Tibial artery (tissue), 4 donors: Measurements from ENCODE around the gene PRKCG.

Experiments used
- DNase-seq, 2 donors: peaks; one replicate each; pipeline ENCODE4 v3.0.0-alpha.2; 2019
- H3K27ac ChIP-seq, 2 donors: fragments of 200-600 bp; sonication (generic) in 1 of 2; 1 replicate in 1 of 2; 2 replicates in 1 of 2; pipeline ENCODE4 v1.5.1; 2018 to 2019; ENCODE audit warnings: mild to moderate bottlenecking in 1 of 2
- H3K27me3 ChIP-seq, 2 donors: fragments of 200-600 bp; sonication (generic) in 1 of 2; one replicate each; pipeline versions ENCODE4 v1.5.1 to v1.6.0; 2016 to 2019
- H3K36me3 ChIP-seq, 3 donors: fragments of 200-600 bp; sonication (generic) in 2 of 3; one replicate each; pipeline ENCODE4 v1.5.1; 2016 to 2019; ENCODE audit warnings: mild to moderate bottlenecking in 2 of 3
- H3K4me1 ChIP-seq, 4 donors: fragments of 200-600 bp; sonication (generic) in 2 of 4; 1 replicate in 3 of 4; 2 replicates in 1 of 4; pipeline ENCODE4 v1.5.1; 2016 to 2019
- H3K4me3 ChIP-seq, 2 donors: fragments of 200-600 bp; sonication (generic) in 1 of 2; 1 replicate in 1 of 2; 2 replicates in 1 of 2; pipeline ENCODE4 v1.5.1; 2018 to 2019; ENCODE audit warnings: mild to moderate bottlenecking in 2 of 2
- H3K9me3 ChIP-seq, 3 donors: fragments of 200-600 bp; sonication (generic) in 1 of 3; one replicate each; pipeline ENCODE4 v1.5.1; 2016 to 2019
- intact Hi-C: fragments of 100-400 bp; cut with DNase I; formaldehyde crosslinking; loops from one replicate; pipeline ENCODE4 v1.15.0; 2023; ENCODE audit warnings: low total_unique reads
- TF ChIP-seq, protein P1 (sequence below), 2 experiments: fragments of 200-600 bp in 1 of 2; fragments of 450-650 bp in 1 of 2; IDR thresholded peaks; one replicate each; pipeline ENCODE4 v1.5.1; 2017 to 2019; ENCODE audit warnings: antibody characterized with exemption in 2 of 2, mild to moderate bottlenecking in 1 of 2, moderate library complexity in 1 of 2

Gene PRKCG

DNA sequence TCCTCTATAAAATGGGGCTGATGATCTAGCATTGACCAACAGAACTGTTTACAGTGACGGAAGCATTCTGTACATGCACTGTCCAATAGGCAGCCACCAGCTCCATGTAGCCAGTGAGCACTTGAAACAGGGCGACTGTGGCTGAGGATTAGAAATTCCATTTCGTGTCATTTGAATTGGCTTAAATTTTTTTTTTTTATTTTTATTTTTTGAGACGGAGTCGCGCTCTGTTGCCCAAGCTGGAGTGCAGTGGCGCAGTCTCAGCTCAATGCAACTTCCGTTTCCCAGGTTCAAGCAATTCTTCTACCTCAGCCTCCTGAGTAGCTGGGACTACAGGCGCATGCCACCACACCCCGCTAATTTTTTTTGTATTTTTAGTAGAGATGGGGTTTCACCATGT is 3.0 kb downstream of the PRKCG start:
- Histone ChIP-seq H3K27ac (no peak overlapping the region), H3K4me3 (no peak overlapping the region), H3K27me3 (peaks cover 0 to 39% of the 10 kb centered on the region in 2 donors), H3K4me1 (peaks cover 0 to 24% (median 17%) of the 10 kb centered on the region in 4 donors), H3K9me3 (no peaks in the 10 kb centered on the region), H3K36me3 (no peaks in the 10 kb centered on the region)
- intact Hi-C loops: no loop called here
- DNase-seq: no peak
- TF ChIP-seq, protein P1, sequence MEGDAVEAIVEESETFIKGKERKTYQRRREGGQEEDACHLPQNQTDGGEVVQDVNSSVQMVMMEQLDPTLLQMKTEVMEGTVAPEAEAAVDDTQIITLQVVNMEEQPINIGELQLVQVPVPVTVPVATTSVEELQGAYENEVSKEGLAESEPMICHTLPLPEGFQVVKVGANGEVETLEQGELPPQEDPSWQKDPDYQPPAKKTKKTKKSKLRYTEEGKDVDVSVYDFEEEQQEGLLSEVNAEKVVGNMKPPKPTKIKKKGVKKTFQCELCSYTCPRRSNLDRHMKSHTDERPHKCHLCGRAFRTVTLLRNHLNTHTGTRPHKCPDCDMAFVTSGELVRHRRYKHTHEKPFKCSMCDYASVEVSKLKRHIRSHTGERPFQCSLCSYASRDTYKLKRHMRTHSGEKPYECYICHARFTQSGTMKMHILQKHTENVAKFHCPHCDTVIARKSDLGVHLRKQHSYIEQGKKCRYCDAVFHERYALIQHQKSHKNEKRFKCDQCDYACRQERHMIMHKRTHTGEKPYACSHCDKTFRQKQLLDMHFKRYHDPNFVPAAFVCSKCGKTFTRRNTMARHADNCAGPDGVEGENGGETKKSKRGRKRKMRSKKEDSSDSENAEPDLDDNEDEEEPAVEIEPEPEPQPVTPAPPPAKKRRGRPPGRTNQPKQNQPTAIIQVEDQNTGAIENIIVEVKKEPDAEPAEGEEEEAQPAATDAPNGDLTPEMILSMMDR (IDR thresholded peaks at IDR 0.05): no peak

DNA sequence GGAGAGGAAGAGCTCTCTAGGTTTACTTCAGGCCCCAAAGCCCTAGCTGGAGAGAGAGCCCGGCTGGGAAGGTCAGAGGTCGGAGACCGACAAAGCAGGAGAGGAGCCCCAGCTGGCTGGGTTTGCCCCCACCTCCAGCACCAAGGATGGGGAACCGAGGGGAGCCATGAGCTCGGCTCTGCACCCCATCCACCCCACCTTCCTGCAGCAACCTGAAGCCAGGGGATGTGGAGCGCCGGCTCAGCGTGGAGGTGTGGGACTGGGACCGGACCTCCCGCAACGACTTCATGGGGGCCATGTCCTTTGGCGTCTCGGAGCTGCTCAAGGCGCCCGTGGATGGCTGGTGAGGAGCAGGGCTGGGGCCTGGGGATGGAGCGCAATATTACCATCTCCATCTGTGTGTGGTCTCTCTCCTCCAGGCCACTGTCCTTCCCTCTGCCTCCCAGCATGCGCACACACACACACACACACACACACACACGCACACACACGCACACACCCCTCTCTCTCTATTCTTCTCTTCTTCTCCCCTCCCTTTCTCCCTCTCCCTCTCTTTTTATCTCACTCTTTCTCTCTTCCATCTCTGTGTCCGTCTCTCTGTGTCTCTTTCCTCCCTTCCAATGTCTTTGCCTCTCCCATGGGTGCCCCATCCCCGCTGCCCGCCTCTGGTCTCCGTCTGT is 10.4 kb downstream of the PRKCG start:
- no peak for DNase-seq
- H3K36me3 ChIP-seq: no peaks in the 10 kb centered on the region
- peaks cover 0 to 67% of the 10 kb centered on the region in 2 donors for H3K27me3 ChIP-seq
- no peaks in the 10 kb centered on the region for H3K9me3 ChIP-seq
- intact Hi-C loops: no loop called here
- peaks cover 0 to 6% (median 5%) of the 10 kb centered on the region in 4 donors for H3K4me1 ChIP-seq
- TF ChIP-seq, protein P1 (IDR thresholded peaks at IDR 0.05): no peak
- no peak overlapping the region for H3K4me3 ChIP-seq
- no peak overlapping the region for H3K27ac ChIP-seq

DNA sequence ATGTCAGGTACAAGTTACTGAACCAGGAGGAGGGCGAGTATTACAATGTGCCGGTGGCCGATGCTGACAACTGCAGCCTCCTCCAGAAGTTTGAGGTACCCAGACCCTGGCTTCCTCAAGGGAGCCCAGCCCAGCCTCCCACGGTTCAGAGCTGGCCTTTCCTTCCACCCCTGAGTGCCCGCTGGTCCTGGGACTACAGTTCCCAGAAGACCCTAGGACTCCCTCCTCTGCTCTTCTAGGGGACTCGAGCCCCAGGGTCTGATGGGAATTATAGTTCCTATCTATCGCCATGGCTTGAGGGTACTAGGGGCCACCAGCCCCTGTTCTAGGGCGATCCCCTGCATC is 11.0 kb downstream of the PRKCG start:
- no peaks in the 10 kb centered on the region for H3K36me3 ChIP-seq
- intact Hi-C loops: no loop called here
- H3K4me3 ChIP-seq: no peak overlapping the region
- no peaks in the 10 kb centered on the region for H3K9me3 ChIP-seq
- DNase-seq: no peak
- H3K4me1 ChIP-seq: peaks cover 0 to 6% (median 5%) of the 10 kb centered on the region in 4 donors
- H3K27ac ChIP-seq: no peak overlapping the region
- H3K27me3 ChIP-seq: peaks cover 0 to 70% of the 10 kb centered on the region in 2 donors
- TF ChIP-seq, protein P1 (IDR thresholded peaks at IDR 0.05): no peak

DNA sequence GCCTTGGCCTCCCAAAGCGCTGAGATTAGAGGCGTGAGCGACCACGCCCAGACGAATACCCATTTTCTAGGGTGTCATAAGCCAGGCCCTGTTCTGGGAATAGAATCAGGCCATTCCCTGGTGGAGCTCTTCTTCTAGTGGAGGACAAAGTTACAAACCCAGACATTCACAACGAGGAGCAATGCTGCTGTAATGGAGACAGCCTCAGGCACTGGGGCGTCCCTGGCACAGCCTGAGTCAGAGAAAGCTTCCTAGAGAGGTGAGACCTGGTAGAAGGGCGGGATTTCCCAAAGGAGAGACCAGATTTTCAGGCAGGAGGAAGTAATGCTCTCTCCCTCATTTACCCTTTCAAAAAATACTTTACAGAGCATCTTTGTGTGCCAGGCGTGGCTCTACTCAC is 12.7 kb downstream of the PRKCG start:
- Histone ChIP-seq H3K4me3 (no peak overlapping the region), H3K27ac (no peak overlapping the region), H3K36me3 (no peaks in the 10 kb centered on the region), H3K4me1 (peaks cover 0 to 4% (median 4%) of the 10 kb centered on the region in 4 donors), H3K27me3 (peaks cover 0 to 85% of the 10 kb centered on the region in 2 donors), H3K9me3 (no peaks in the 10 kb centered on the region)
- intact Hi-C loops: no loop called here
- TF ChIP-seq, protein P1 (IDR thresholded peaks at IDR 0.05): no peak
- no peak for DNase-seq

DNA sequence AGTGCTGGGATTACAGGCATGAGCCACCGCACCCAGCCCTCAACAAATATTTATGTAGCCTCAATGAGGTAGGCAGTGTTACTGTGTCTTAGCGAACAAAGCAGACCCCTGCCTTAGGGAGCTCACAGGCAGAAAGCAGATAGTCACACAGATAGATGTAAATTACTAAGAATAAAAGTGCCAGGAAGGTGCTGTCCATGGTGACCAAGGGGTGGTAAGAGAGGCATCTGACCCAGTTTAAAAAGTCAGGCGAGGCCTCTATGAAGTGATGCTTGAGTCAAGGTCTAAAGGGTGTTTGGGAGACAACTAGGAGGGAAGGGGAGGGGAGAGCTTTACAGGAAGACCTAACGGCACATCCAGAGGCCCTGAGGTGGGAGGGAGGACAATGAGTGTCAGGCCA is 14.7 kb downstream of the PRKCG start:
- Histone ChIP-seq H3K4me1 (no peaks in the 10 kb centered on the region), H3K36me3 (no peaks in the 10 kb centered on the region), H3K4me3 (no peak overlapping the region), H3K27me3 (peaks cover 0 to 82% of the 10 kb centered on the region in 2 donors), H3K9me3 (no peaks in the 10 kb centered on the region), H3K27ac (no peak overlapping the region)
- intact Hi-C loops: no loop called here
- DNase-seq: no peak
- TF ChIP-seq, protein P1 (IDR thresholded peaks at IDR 0.05): no peak
